AG20443 (cell line): ENCODE data around the gene CITED2.
A peak's percentile ranks its signal among the peaks of the same experiment; 100 is the strongest.

Source experiments
- DNase-seq: peaks from one replicate; pipeline ENCODE4 v3.0.0; 2012; ENCODE audit warnings: low spot score, mixed read lengths

Gene CITED2

DNA sequence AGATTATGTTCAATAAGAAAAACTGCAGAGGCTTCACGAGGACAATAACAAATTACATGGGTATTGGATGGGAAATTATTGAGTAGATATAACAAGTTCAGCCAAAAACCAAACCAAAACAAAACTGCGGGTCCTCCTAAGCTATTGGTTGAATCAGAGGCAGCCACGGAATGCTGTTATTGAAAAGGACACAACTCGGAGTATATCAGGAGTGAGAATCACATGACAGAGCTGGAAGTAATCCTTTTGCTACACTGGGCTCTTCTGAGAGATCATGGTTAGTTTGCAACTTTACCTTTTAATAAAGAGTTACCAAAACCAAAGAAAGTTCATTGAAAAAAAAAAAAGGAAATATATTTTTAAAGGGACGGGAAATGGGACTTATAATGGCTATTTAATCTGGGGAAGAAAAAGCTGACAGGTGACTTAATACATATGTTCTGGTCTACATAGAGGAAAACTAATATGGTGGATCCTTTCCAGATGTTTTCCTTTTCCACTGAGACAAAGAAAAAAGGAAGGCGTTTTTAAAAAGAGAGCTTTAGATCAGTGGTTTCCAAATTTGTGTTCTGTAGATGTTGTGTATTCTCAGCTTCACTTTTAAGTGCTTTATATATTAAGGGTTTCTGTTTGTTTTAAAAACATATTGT is 6.9 kb upstream of the CITED2 start:
- peak; percentile 16 for DNase-seq

GRCh38 chr6:139380611-139381010 is 6.2 kb upstream of the CITED2 start:
- DNase-seq: no peak

DNA sequence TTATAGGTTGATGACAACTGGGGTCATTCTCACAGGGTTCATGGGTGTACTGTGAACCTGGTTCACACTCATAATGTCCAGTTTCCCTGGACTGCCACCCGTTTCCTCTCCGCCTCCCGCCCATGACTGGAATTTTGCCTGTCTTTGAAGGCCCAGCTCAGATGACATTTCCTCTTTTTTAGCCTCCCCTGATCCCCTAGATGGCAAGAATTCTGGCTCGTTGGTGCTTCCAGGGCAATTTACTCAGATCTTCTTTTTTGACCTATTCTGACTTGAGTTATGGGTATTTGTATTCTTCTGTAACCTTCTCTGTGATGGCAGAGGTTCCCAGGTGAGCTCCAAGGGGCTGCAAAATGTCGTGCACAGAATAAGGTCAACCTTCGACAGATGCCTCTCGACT is 5.7 kb upstream of the CITED2 start:
- no peak for DNase-seq

GRCh38 chr6:139378882-139379341 is 4.5 kb upstream of the CITED2 start:
- DNase-seq: no peak

DNA sequence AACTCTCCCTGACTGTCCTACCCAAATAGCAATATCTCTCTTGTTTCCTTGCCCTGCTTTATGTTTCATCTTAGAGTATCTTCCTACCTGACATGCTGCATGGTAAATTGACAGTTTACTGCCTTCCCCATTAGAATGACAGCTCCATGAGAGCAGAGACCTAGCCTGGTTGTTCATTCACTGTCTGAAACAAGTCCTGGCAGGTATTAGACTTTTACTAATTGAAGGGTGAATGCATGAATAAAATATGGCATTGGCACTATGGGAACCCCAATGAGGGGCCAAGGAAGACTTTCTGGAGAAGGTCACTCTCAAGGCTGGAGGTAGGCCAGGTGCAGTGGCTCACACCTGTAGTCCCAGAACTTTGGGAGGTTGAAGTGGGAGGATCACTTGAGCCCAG is 3.8 kb upstream of the CITED2 start:
- DNase-seq: no peak

- DNase-seq: peak; percentile 49
These were observed 2.3 kb upstream of the CITED2 start for GRCh38 chr6:139376604-139377218.

DNA sequence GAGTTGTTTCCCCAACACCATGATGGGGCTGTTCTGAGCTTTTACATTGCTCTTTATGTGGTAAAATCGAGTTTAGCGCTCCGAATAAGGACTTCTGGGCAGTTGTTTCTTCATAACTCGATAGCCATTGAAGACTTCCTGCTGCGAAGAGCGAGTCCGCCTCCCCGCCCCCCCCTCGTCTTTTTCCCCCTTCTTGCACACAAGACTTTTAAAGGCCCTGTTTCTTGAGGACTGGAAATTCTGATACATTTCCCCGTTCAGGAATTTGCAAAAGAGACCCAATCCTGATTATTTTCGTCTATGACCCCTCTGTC is 1.5 kb upstream of the CITED2 start:
- peak; percentile 36 for DNase-seq

DNA sequence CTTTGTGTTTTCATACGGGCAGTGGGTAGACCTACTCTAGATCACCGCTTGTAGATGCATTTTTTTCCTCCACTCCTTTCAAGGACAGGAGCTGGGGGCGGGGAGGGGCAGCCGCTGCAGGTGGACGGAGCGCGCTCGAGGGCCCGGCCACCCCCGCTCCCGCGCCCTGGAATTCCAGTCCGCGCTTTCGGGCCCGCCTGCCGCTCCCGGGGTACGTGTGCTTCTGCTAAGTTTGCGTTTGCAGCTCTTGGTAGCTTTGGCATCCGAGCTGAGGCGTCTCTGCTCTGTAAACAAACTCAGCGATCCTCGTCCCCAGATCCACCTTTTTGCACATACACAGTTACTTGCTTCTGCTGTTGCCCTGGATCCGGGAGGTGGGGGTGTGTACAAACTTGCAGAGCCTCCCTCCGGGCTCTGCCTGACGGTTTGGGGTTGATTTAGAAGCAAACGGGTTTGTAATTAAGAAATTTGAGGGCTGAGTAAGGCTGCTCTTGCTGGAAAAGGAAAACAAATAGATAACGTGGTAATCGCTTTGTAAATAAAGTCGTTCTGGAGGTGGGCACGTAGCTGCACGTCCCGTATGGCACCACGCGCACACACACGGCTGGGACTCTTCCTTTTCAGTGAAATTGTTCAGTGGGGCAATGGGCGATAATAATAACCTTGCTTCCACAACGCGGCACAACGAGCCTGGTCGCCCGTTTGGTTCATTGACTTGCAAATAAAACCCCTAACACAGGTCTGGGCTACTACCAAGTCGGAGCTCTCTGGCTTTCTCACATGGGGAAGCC is 973 bp upstream of the CITED2 start:
- DNase-seq: peak; percentile 85

DNA sequence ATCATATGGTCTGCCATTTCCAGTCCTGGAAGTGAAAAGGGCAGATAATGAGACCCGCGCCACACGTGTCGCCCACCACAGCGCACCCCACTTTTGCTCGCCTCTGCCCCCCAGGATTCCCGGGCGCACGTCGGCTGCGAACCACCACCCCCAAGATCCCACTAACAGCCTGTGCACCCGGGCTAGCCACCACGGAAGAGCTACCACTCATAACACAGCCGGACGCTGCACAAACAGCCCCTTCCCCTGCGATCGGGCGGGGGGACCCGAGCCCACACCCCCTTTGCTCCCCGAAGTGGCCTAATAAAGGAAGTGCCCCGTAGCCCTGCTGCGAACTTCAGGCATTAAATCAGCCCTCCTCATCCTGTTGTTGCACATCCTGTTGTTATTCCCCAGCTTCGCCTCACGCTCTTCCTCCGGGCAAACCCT is 506 bp downstream of the CITED2 start:
- DNase-seq: peak; percentile 16

DNA sequence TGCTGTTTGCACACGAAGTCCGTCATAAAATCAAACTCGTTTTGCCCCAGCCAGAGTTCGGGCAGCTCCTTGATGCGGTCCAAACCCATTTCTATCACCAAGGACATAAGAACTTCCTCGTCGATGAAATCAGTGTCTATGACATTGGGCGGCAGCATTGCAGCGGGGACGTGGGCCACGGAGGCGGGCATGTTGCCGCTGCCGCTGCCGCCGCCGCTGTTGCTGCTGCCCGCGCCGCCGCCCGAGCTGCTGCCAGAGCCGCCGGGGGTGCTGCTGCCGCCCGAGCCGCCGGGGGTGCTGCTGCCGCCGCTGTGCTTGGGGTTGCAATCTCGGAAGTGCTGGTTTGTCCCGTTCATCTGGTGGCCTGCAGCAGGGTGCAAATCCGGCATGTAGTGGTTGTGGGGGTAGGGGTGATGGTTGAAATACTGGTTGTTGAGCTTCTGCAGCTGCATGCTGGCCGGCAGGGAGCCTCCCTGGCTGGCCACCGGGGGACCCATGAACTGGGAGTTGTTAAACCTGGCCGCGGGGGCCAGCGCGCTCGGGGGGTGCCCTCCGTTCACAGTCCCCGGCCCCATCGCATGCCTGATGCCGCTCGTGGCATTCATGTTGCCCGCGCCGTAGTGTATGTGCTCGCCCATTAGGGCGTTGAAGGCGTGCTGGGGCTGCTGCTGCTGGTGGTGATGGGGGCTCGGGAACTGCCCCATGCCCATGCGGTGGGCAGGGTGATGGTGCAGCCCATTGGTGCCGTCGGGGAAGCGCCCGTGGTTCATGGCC is 1.1 kb downstream of the CITED2 start:
- peak; percentile 24 for DNase-seq

DNA sequence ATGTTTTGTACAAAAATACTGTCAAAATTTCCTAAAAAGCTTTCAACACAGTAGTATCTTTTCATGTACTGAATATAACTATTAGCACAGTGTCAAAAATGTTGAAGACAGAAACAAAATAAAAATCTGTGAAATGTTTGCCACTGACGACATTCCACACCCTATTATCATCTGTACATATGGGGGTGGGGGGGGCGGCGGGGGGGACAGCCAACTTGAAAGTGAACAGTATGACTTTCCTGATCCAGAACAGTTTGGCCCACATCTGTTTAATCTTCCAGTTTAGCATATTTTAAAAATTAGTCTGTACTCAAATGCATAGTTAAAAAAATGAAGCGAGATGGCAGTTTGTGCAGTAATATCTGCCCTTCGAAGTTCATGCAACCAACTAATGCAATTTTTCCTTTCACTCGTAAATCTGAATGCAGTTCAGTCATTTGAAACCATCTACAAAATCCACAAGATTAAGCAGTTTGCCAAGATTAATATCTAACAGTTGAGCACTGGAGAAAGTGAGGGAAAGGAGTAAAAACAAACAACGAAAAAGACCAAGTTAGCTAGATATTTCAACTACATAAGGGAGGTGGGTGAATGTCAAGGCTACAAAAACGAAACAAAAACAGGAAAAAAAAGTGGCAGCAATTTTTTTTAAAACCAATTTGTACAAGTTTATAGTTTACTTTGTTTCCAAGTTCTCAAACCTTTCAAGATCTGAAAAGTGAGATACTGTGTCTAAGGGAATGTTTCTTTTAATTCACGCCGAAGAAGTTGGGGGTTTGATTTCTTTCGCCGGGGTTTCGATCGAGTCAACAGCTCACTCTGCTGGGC is 1.9 kb downstream of the CITED2 start:
- DNase-seq: no peak

- DNase-seq: no peak
These were observed 2.8 kb downstream of the CITED2 start for GRCh38 chr6:139371421-139372203.

DNA sequence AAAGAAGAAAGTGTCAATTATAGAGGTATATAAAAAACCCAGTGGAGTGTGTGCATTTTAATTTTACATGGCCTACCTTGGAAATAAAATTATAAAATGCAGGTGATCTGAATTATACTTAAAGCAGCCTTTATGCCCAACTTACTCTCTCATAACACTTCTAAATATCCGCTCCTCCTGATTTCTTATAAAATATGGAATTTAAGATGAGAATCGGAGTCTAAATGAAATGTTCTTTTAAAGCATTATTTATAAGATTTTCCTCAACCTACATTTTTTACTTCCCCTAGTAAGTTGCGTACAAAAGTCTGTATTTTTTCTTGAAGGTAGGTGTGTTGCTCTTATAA is 3.5 kb downstream of the CITED2 start:
- DNase-seq: no peak

- peak; percentile 36 for DNase-seq
These were observed 4.0 kb downstream of the CITED2 start for GRCh38 chr6:139370283-139370998.

- peak; percentile 52 for DNase-seq
These were observed 4.7 kb downstream of the CITED2 start for GRCh38 chr6:139369568-139370282.

- no peak for DNase-seq
These were observed 5.4 kb downstream of the CITED2 start for GRCh38 chr6:139369068-139369467.

DNA sequence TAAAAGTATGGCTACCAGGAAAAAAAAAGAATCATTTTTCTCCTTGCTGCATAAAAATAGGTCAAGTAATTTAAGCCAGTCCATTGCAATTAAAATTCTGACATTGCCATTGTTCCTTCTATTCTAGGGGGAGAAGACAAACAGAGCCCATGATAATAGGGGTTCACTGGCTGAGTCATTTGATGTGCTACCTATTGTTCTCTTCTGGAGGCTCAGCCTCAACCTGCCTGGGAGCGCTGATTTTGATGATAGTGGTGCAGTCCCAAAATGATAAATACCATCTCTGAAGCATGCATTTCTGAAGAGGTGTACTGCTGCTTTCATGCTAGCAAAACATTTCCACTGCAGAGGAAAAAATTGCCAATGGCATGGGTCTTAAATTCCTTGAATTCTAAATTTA is 5.8 kb downstream of the CITED2 start:
- DNase-seq: no peak

DNA sequence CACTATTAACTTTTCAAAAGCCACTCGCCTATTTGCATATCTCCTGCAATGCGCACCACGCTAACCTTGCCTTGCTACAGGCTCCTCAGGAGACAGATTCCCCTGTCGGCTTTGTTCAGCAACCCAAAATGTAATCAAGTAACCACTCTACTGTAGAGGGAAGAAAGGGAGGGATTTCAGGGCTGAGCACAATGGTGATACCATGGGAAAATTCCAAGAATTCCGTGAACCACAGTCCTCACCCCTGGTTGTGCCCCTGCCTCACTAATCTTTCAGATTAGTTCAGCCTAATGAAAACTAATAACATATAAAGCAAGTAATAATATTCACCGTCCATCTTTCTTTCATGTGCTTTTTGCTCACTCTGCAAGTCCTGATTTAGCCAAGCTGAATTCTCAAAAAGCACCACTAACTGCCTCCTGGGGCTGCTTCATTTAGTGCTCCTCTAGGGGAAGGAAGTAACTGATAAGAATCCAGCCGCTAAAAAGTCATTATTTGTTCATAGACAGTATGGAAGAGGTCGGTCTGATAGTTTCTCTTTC is 6.6 kb downstream of the CITED2 start:
- DNase-seq: no peak

- no peak for DNase-seq
These were observed 9.5 kb downstream of the CITED2 start for GRCh38 chr6:139364982-139365379.
